Limb (tissue), 2 donors: ENCODE results near the gene MYO7B.

Source experiments
- DNase-seq, 2 donors: peaks; one replicate each; pipeline ENCODE4 v3.0.0-alpha.2; 2016; ENCODE audit errors: extremely low spot score in 2 of 2

MYO7B gene

GRCh38 chr2:127572841-127573240 lies 37.4 kb downstream of the MYO7B start:
- DNase-seq: no peak

DNA sequence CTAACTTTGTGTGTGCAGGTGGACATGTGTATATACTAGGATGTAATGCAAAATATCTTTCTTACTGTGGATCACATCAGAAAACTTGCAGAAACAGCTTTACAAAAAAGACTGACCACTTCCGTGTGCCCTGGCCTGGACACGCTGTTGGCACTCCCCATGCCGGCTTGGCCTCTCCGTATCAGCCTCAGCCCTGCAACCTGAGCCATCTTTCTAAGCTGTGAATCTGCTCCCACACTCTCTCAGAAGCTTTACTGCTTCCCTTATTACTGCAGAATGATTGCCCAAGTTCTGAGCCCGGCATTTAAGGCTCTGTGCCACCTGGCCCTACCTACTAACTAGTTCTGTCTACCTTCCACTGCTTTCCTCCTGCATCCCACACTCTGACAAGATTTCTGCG lies 37.8 kb downstream of the MYO7B start:
- no peak for DNase-seq

DNA sequence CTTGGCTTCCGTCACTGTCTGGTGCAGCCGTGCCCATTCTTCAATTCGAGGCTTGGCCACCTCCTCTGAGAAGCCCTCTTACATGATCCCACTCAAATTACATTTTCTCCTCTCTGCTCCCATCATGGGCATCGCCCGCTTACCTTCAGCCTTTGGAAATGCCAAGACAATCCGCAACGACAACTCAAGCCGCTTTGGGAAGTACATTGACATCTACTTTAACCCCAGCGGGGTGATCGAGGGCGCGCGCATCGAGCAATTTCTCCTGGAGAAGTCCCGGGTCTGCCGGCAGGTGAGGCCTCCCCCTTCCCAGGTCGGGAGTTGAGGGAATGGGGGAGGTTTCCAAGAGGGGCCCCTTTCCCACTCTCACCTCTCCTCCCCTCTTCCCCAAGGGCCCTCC lies 38.3 kb downstream of the MYO7B start:
- DNase-seq: no peak

- no peak for DNase-seq
Observed at GRCh38 chr2:127574656-127575055, 39.2 kb downstream of the MYO7B start.

DNA sequence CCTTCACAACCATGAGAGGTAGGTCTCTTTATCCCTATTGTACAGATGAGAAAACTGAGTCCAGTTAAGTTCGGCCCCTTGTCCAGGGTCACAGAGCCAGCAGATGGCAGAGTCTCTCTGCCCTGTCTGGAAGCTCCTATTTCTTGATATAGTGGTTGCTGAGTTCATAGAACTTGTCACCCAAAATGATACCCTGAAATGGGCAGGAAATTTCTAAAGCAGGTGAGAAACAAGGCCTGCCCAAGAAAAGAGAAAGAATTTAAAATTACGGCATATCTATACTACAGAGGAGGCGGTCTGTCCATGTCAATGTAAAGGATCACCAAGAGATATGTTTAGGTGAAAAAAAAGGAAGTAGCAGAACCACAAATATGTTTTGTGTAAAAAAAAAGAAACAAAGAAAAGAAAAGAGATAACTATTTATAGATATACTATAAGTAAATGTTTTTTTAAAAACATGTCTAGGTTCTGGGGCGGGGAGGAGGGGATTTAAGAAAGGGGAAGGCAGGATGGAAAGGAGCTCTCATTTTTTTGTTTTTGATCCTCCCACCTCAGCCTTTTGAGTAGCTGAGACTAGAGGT lies 39.8 kb downstream of the MYO7B start:
- DNase-seq: no peak

DNA sequence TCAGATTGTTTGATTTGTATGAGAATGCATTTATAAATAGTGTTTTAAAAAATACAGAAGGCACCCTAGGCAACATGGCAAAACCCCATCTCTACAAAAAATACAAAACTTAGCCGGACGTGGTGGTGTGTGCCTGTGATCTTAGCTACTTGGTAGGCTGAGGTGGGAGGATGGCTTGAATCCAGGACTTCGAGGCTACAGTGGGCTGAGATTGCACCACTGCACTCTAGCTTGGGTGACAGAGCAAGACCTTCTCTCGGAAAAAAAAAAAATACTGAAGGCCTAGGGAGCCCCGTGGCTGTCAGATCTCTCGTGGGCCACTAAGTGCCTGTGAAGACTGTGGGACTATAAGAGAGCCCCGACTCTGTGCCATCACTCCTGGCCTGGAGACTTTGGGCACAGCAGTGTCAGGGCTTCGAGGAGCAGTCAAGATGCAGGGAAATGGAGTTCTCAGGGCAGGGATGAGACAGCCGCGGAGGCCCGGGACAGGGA lies 40.5 kb downstream of the MYO7B start:
- no peak for DNase-seq

DNA sequence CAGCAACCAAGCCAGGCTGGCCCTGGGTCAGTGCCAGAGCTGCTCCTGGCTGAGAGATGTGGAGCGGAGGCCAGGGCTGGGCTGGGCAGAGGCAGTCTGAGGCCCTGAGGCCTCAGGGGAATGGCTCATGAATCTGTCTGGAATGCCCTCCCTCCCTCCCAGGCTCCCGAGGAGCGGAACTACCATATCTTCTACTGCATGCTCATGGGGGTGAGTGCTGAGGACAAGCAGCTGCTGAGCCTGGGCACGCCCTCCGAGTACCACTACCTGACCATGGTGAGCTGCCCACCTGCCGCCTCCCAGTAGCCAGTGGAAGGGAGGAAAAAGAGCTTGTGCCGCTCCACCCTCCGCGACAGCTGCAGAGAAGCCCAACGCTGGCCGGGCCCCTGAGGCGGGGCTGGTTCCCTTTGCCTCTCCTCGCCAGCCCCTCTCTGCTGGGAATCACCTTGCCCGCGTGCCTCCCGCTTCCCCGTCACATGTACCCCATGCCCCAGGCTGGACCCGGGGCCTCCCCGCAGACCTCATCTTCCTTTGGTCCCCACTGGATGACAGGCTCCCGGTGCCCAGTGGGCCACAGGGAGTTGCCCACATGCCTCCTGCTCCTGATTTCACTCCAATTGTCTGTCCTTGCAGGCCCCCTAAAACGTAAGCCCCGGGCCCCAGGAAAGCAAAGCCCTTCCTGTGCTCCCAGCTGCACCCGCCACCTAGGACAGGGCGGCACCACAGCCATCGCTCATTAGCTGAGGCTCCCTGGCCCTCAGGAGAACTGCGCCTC lies 41.1 kb downstream of the MYO7B start:
- DNase-seq: peak; percentile 18 to 49

DNA sequence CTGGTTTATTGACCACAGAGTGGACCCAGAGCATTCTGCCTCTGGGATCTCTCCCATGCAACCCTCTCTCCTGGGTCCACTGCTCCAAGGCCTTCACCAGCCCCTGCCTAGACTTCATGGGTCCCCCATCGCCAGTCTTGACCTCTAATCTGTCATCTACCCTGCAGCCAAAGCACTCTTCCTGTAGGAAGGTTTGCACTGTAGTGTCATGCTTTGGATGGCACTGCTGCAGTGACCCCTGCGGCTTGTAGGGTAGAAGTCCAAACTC lies 41.7 kb downstream of the MYO7B start:
- no peak for DNase-seq

- peak in 1 of 2 donors; percentile 16 for DNase-seq
Observed at GRCh38 chr2:127577503-127577902, 42.0 kb downstream of the MYO7B start.

- no peak for DNase-seq
Observed at GRCh38 chr2:127577973-127578372, 42.5 kb downstream of the MYO7B start.

DNA sequence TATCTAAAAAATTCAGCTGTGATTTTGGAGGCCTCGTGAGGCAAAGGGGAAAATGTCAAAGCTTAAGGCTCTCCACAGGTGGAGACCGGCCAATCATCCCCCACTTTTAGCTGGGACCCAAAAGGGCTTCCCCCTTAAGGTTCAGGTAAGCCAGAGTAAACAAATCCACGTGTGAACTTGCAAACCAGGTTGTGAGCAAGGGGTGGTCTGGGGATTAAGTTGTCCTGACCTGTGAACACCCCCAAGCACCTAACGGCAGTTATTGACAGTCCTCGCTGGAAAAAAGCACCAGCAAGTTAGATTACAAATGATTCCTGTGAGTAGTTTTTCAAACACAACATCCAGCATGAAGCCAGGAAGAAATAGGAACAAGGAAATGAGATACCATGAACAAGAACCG lies 42.9 kb downstream of the MYO7B start:
- DNase-seq: no peak

- DNase-seq: no peak
Observed at GRCh38 chr2:127579231-127579630, 43.7 kb downstream of the MYO7B start.

GRCh38 chr2:127580167-127581049 lies 44.9 kb downstream of the MYO7B start:
- no peak for DNase-seq

GRCh38 chr2:127581050-127581345 lies 45.5 kb downstream of the MYO7B start:
- DNase-seq: no peak

DNA sequence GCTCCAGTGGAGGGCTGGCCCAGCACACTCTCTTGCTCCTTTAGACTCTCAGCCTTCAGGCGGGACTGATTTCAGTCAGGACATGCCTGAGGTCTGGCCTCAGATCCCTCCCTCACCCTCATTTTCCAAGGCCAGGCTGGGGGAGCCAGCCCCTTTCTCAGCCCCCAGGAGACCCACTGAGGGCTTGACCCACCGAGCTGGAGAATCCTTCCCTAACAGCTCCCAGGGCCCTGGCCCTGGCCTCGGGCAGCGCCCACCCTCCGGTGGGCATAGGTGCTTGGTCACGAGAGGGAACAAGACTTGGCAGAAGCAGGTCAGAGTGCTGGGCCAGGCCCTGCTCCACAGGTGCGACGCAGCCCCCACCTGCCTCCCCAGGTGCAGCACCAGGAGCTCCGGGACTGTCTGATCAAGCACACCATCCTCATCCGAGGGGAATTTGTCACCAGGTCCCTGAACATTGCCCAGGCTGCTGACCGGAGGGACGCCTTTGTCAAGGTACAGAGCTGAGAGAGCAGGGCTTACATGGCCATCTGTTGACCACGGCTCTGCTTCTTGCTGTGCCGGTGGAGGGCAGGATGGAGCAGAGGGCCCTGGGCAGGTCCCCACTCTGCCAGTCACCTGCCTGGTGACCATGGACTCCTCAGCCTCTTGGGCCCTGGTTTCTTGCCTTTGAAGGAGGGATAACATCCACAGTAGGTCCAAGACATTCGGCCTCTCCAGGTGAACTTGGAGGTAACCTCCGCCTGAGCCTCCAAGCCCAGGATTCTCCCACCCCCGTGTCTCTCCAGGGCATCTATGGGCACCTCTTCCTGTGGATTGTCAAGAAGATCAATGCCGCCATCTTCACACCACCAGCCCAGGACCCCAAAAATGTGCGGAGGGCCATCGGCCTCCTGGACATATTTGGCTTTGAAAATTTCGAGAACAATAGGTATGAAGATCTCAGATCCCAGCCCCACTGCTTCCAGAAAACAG lies 46.3 kb downstream of the MYO7B start:
- no peak for DNase-seq

DNA sequence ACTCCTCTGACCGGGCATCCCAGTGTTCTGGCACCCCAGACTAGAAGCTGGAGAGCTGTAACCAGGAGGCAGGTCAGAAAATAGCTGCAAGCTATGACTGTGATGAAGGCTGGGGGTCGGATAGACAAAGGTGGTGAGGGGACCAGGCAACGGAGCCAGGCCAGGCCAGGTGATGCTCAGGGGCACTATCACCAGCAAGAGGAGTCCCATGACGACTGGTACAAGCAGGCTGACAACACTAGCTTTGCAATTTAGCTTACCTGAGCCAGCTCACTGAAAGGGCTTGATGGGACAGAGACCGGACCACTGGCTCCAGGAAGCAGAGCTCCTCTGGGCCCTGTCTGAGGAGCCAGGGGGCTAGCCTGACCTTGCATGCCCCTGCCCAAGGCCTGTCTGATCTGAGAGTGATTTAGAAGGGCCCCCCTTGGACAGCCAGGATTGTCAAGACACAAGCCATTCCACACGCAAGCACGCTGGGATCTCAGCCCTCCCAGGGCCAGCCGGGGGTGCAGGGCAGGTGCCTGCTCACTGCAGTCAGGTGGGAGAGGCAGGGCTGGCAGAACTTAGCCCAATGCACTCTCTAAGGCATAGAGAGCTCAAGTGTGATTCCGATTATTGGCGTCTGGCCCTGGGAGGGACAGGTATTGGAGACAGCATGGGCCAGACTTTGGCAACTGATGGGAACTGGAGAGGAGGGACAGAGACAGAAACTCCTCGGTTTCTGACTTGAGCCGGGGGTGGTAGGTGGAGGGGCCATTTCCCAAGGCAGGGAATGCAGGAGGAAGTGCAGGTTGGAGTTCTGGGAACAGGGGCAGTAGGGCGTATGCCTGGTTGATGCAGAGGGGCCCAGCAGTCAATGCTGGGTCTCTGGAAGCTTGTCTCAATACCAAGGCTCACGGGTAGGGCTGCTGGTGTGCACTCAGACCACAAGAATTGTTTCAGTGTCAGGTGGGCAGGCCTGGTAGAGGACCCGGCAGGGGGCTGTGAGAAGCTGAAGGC lies 47.7 kb downstream of the MYO7B start:
- no peak for DNase-seq

DNA sequence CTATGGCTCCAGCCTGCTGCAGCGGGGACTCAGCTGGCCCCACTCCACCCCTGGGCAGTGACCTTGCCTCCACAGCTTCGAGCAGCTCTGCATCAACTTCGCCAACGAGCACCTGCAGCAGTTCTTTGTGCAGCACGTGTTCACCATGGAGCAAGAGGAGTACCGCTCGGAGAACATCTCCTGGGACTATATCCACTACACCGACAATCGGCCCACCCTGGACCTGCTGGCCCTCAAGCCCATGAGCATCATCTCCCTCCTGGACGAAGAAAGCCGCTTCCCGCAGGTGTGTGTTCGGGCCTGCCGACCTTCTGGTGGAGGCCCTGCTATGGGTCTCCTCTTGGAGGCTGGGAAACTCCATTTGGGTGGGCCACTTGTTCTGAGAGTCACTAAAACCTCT lies 48.6 kb downstream of the MYO7B start:
- no peak for DNase-seq

DNA sequence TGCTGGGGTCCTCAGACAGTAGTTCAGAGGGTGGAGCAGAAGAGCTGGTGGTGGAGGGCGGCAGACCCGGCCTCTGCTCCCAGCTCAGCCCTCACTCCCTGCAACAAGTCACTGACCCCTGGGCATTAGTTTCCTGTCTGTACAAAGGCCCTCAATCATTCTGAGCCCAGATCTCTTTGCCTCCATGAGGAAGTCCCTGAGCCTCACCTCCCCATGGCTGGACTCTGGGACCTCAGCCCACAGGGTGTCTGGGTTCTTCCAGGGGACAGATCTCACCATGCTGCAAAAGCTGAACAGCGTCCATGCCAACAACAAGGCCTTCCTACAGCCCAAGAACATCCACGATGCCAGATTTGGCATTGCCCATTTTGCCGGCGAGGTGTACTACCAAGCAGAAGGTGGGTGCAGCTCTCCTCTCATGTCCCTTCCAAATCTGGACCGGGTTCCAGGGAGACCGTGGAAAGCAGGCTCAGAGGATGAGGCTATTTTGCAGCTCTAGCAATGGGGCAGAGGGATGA lies 49.1 kb downstream of the MYO7B start:
- no peak for DNase-seq

DNA sequence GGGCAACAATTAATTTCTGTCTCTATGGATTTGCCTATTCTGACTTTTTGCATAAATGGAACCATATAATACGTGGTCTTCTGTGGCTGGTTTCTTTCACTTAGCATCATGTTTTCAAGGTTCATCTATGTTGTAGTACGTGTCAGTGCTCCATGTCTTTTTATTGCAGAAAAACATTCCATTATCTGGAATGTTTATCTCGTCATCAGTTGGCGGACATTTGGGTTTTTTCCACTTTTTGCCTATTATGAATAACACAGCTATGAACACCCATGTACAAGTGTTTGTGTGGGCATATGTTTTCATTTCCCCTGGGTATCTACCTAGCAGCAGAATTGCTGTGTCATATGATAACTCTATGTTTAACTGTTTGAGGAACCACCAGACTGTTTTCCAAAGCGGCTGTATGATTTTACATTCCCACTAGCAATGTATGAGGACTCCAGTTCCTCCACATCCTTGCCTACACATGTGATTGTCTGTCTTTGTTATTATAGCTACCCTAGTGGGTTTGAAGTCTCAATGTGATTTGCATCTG lies 49.9 kb downstream of the MYO7B start:
- no peak for DNase-seq

DNA sequence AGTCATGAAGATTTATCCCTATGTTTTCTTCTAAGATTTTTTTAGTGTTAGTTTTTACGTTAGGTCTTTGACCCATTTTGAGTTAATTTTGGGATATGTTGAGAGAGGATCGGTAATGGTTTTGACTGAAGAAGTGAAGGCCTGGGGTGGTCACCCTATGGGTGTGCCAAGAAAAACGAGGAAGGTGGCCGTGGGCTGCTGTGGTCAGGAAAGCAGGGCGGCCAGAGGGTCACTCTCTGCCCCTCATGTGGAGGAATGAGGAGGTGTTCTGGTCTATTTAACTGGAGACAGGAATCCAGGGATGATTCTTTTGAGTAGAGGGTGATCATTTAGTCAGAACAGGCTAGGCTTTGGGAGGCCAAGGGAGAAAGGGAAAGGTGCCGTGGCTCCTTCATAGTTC lies 50.7 kb downstream of the MYO7B start:
- DNase-seq: no peak
